ENCODE results near the gene KRT77.

DNA sequence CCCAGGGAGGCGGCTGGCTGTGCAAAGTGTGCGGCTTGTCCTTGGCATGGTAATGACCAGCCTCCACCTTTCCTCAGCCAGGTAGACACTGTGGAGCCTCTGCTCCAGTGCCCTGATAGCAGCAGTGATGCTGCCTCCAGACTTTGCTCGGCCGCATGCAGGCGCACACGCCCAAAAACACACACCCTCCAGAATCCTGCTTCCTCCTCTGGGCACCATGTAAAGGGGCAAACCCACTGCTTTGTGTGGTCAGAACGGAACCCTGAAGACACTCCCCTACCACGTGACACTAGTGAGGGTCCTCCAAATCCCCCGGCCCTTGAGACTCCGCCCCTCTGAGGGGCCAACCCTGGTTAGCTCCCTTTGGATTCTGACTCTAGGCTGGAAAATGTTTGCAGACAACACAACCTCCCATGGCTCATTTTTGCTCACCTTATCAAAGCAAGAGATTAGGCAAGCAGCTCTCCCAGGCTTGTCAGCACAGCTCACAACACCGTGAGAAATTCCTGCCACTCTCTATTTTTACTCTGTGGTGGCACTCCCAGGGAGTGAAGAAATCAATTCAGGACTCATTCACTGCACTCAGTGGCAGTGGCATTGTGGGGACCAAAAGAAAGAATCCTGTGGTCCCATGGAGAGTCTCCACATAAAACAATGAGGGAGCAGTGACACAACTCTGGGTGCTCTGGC is 4.5 kb downstream of the KRT77 start:
- TF ChIP-seq CTCF (IDR thresholded peaks at IDR 0.05) (no peak), POLR2A (IDR thresholded peaks at IDR 0.05) (no peak)

Data from lower leg skin (tissue), 3 donors.